IMR-90 (cell line): Measurements from ENCODE around the gene RGN. TPM values are rescaled to one million over a fixed set of nuclear protein-coding genes. Genes with fewer than 3 reads are reported as not detected.
A peak's percentile ranks its signal among the peaks of the same experiment; 100 is the strongest.

ENCODE experiments used
- ATAC-seq: fragments of 200-7000 bp; cut with Tn5 transposase; 2 replicates; pipeline ENCODE4 v1.9.1; 2020; ENCODE audit warnings: low read depth, mild to moderate bottlenecking, moderate library complexity
- BruUV-seq: library from RNA; stranded (reverse); fragments of 400-500 nt; replicated peaks from 2 replicates; lab custom pipeline; 2021; lab: Mats Ljungman, UMichigan
- CTCF ChIA-PET: fragments of 300-600 bp; formaldehyde crosslinking; extraction: SDS; loops from one replicate; lab custom pipeline; 2021; ENCODE audit warnings: antibody characterized with exemption; lab: Yijun Ruan, JAX
- POLR2A ChIA-PET: fragments of 300-600 bp; sonication (Branson Sonifier 250); formaldehyde crosslinking; loops from one replicate; lab custom pipeline; 2022; ENCODE audit warnings: antibody characterized with exemption; ENCODE audit not compliant: unreplicated experiment; lab: Charles Lee
- DNase-seq: peaks from one replicate; pipeline ENCODE4 v3.0.0; 2013
- H2AFZ ChIP-seq: replicated peaks from 2 replicates; pipeline ENCODE3; 2013; ENCODE audit warnings: low read length, mild to moderate bottlenecking; ENCODE audit not compliant: poor library complexity
- H2AK5ac ChIP-seq: 2 replicates; pipeline ENCODE4 v1.6.1; 2013; ENCODE audit warnings: low read depth, low read length, inconsistent platforms
- H2AK9ac ChIP-seq: replicated peaks from 2 replicates; pipeline ENCODE3; 2013; ENCODE audit warnings: mild to moderate bottlenecking, low read depth, low read length, moderate library complexity; ENCODE audit not compliant: poor library complexity
- H2BK120ac ChIP-seq: 2 replicates; pipeline ENCODE4 v1.6.1; 2013; ENCODE audit warnings: low read depth, low read length, inconsistent platforms
- H2BK15ac ChIP-seq: 3 replicates; pipeline ENCODE4 v1.6.1; 2013; ENCODE audit warnings: low read depth, low read length, inconsistent platforms
- H2BK20ac ChIP-seq: 2 replicates; pipeline ENCODE4 v1.6.1; 2013; ENCODE audit warnings: low read depth, mild to moderate bottlenecking, inconsistent platforms, low read length, moderate library complexity
- H2BK5ac ChIP-seq: 2 replicates; pipeline ENCODE4 v1.6.1; 2013; ENCODE audit warnings: mild to moderate bottlenecking, low read depth, low read length, inconsistent platforms; ENCODE audit not compliant: poor library complexity, severe bottlenecking
- H3K14ac ChIP-seq: replicated peaks from 2 replicates; pipeline ENCODE4 v1.6.1; 2013; ENCODE audit warnings: low read depth, low read length, inconsistent platforms
- H3K18ac ChIP-seq: 2 replicates; pipeline ENCODE4 v1.6.1; 2013; ENCODE audit warnings: low read depth, low read length, control low read depth
- H3K23ac ChIP-seq: 2 replicates; pipeline ENCODE4 v1.6.1; 2013; ENCODE audit warnings: low read depth, low read length, inconsistent platforms
- H3K27ac ChIP-seq: 2 replicates; pipeline ENCODE4 v1.5.1; 2013; ENCODE audit warnings: mild to moderate bottlenecking, control low read depth, low read length; ENCODE audit not compliant: insufficient read depth
- H3K27me3 ChIP-seq: 2 replicates; pipeline ENCODE4 v1.6.1; 2013; ENCODE audit warnings: low read length; ENCODE audit not compliant: control insufficient read depth, insufficient read depth
- H3K36me3 ChIP-seq: 2 replicates; pipeline ENCODE4 v1.6.1; 2013; ENCODE audit warnings: low read length, mixed read lengths; ENCODE audit not compliant: control insufficient read depth, insufficient read depth
- H3K4ac ChIP-seq: 2 replicates; pipeline ENCODE4 v1.6.1; 2013; ENCODE audit warnings: low read depth, low read length, inconsistent platforms
- H3K4me1 ChIP-seq: 2 replicates; pipeline ENCODE4 v1.6.1; 2013; ENCODE audit warnings: low read length, mixed read lengths; ENCODE audit not compliant: control insufficient read depth, insufficient read depth
- H3K4me2 ChIP-seq: 2 replicates; pipeline ENCODE4 v1.6.1; 2013; ENCODE audit warnings: low read depth, mild to moderate bottlenecking, control low read depth, low read length, moderate library complexity
- H3K4me3 ChIP-seq: 2 replicates; pipeline ENCODE4 v1.5.1; 2013; ENCODE audit warnings: low read depth, mild to moderate bottlenecking, control low read depth, low read length, moderate library complexity; ENCODE audit not compliant: insufficient read depth
- H3K56ac ChIP-seq: 2 replicates; pipeline ENCODE4 v1.6.1; 2013; ENCODE audit warnings: low read length, inconsistent platforms; ENCODE audit not compliant: insufficient read depth; ENCODE audit errors: extremely low read depth
- H3K79me1 ChIP-seq, 2 experiments: 2 replicates each; pipeline ENCODE4 v1.6.1; 2013; ENCODE audit warnings: low read length in 2 of 2, inconsistent platforms in 1 of 2, low read depth in 1 of 2
- H3K9ac ChIP-seq: 2 replicates; pipeline ENCODE4 v1.6.1; 2013; ENCODE audit warnings: low read depth, low read length, control low read depth
- H3K9me1 ChIP-seq: 2 replicates; pipeline ENCODE4 v1.6.1; 2013; ENCODE audit warnings: low read length, inconsistent platforms; ENCODE audit not compliant: insufficient read depth
- H3K9me3 ChIP-seq: 2 replicates; pipeline ENCODE4 v1.6.1; 2013; ENCODE audit warnings: low read length; ENCODE audit not compliant: control insufficient read depth, insufficient read depth
- H4K20me1 ChIP-seq: 2 replicates; pipeline ENCODE4 v1.6.1; 2013; ENCODE audit warnings: low read length, inconsistent platforms; ENCODE audit not compliant: insufficient read depth
- H4K5ac ChIP-seq: 2 replicates; pipeline ENCODE4 v1.6.1; 2013; ENCODE audit warnings: mild to moderate bottlenecking, low read depth, low read length, control low read depth
- H4K8ac ChIP-seq, 2 experiments: 2 replicates each; pipeline ENCODE4 v1.6.1; 2013; ENCODE audit warnings: low read depth in 2 of 2, low read length in 2 of 2, control low read depth in 1 of 2, inconsistent platforms in 1 of 2
- H4K91ac ChIP-seq: 2 replicates; pipeline ENCODE4 v1.6.1; 2013; ENCODE audit warnings: low read depth, low read length, inconsistent platforms; ENCODE audit not compliant: insufficient read depth
- BHLHE40 ChIP-seq: fragments of 150-350 bp; IDR thresholded peaks from 2 replicates; pipeline ENCODE4 v1.6.1; 2016; ENCODE audit warnings: mild to moderate bottlenecking, low read depth, low read length
- CEBPB ChIP-seq: IDR thresholded peaks from 2 replicates; pipeline ENCODE4 v1.6.1; 2012; ENCODE audit warnings: low read depth, low read length, improper control_type of control experiment
- CHD1 ChIP-seq: IDR thresholded peaks from 2 replicates; pipeline ENCODE4 v1.6.1; 2012; ENCODE audit warnings: low read depth, low read length, improper control_type of control experiment
- CTCF ChIP-seq: conservative IDR thresholded peaks from 2 replicates; pipeline ENCODE4 v1.5.1; 2012; ENCODE audit warnings: mild to moderate bottlenecking, low read depth, low read length, improper control_type of control experiment
- FOS ChIP-seq: fragments of 150-350 bp; IDR thresholded peaks from 2 replicates; pipeline ENCODE4 v1.6.1; 2016; ENCODE audit warnings: low read depth, low read length
- MAFK ChIP-seq: IDR thresholded peaks from 2 replicates; pipeline ENCODE4 v1.6.1; 2012; ENCODE audit warnings: low read depth, low read length, improper control_type of control experiment
- MAZ ChIP-seq: IDR thresholded peaks from 2 replicates; pipeline ENCODE4 v1.6.1; 2012; ENCODE audit warnings: low read depth, mild to moderate bottlenecking, low read length, improper control_type of control experiment, moderate library complexity, borderline replicate concordance
- MXI1 ChIP-seq: IDR thresholded peaks from 2 replicates; pipeline ENCODE4 v1.6.1; 2012; ENCODE audit warnings: low read depth, mild to moderate bottlenecking, low read length, moderate library complexity, borderline replicate concordance
- NFE2L2 ChIP-seq: fragments of 150-350 bp; IDR thresholded peaks from 2 replicates; pipeline ENCODE4 v1.6.1; 2016; ENCODE audit warnings: low read depth, mild to moderate bottlenecking, low read length
- POLR2A ChIP-seq: IDR thresholded peaks from 2 replicates; pipeline ENCODE4 v1.6.1; 2012; ENCODE audit warnings: mild to moderate bottlenecking, low read depth, low read length
- RAD21 ChIP-seq: IDR thresholded peaks from 2 replicates; pipeline ENCODE4 v1.6.1; 2012; ENCODE audit warnings: low read length, improper control_type of control experiment
- RCOR1 ChIP-seq: IDR thresholded peaks from 2 replicates; pipeline ENCODE4 v1.6.1; 2012; ENCODE audit warnings: mild to moderate bottlenecking, low read length, improper control_type of control experiment; ENCODE audit not compliant: insufficient replicate concordance
- RFX5 ChIP-seq: IDR thresholded peaks from 2 replicates; pipeline ENCODE4 v1.8.0; 2012; ENCODE audit warnings: low read depth, mild to moderate bottlenecking, low read length, moderate library complexity
- SMC3 ChIP-seq: fragments of 150-350 bp; IDR thresholded peaks from 2 replicates; pipeline ENCODE4 v1.6.1; 2016; ENCODE audit warnings: low read depth, mild to moderate bottlenecking, antibody characterized with exemption, low read length, moderate library complexity
- USF2 ChIP-seq: fragments of 150-350 bp; IDR thresholded peaks from 2 replicates; pipeline ENCODE4 v1.6.1; 2017; ENCODE audit warnings: mild to moderate bottlenecking, antibody characterized with exemption, low read length, low read depth
- WGBS, 2 experiments: methylation state at CpG; one replicate each; pipeline versions ENCODE4 v1.1.5 to v1.1.7; 2013; ENCODE audit warnings: missing lambda C conversion rate in 2 of 2; ENCODE audit not compliant: insufficient read length in 1 of 2; ENCODE audit errors: extremely low coverage in 2 of 2; 5-methylcytosine and 5-hydroxymethylcytosine counted together
- dilution Hi-C: fragments of 300-500 bp; cut with HindIII; formaldehyde crosslinking; loops from one replicate; pipeline ENCODE4 v1.14.3; 2018; ENCODE audit warnings: low sequenced_read_pairs; ENCODE audit not compliant: unreplicated experiment
- in situ Hi-C: fragments of 300-500 bp; cut with MboI; formaldehyde crosslinking; loops from 3 replicates; pipeline ENCODE4 v1.14.3; 2019; ENCODE audit warnings: low sequenced_read_pairs, inconsistent platforms, mixed read lengths
- intact Hi-C: fragments of 100-400 bp; cut with micrococcal nuclease; formaldehyde crosslinking; loops from 2 replicates; pipeline ENCODE4 v1.10.0; 2022
- polyA plus RNA-seq, 3 experiments: library from polyadenylated mRNA; depleted of rRNA; stranded (reverse); fragments of >200 nt; gene quantifications; 2 replicates each; pipeline ENCODE4 v1.2.3, GENCODE V29; 2012; ENCODE audit warnings: low replicate concordance in 1 of 3
- total RNA-seq: library from RNA; depleted of rRNA; stranded (reverse); fragments of >200 nt; gene quantifications from 2 replicates; pipeline ENCODE4 v1.2.3, GENCODE V29; 2012
- TF ChIP-seq, protein P1 (sequence below): fragments of 150-350 bp; IDR thresholded peaks from 2 replicates; pipeline ENCODE4 v1.6.1; 2016; ENCODE audit warnings: low read depth, mild to moderate bottlenecking, low read length, moderate library complexity, borderline replicate concordance

Gene RGN
- total and polyA plus RNA-seq, 2 of the 4 experiments (the other 2 are of a cell fraction): 0.18 to 0.26 TPM

DNA sequence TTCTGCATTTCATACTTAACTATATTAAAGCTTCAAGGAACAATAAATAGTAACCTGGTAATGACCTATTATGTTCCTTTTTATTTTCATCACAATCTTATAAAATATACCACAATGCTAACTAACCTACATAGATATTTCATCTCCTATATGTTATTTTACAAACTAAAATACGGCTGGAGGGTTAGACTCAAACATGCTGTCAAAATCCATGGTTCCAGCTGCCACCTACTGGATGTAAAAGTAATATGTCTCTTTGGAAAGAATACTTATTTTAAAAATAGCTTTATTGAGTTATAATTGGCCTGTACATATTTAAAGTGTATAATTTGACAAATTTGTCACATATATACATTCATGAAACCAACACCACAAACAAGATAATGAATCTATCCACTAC is 15.0 kb downstream of the RGN start:
- no peaks in the 10 kb centered on the region for H3K4me1 ChIP-seq
- no peak overlapping the region for H3K18ac ChIP-seq
- POLR2A ChIA-PET: no interaction called here
- H3K9me3 ChIP-seq: no peaks in the 10 kb centered on the region
- no CpG with 5 or more reads among the region's 1 CpG for WGBS, 2 experiments
- no peak overlapping the region for H4K91ac ChIP-seq
- no peak overlapping the region for H3K4me3 ChIP-seq
- no peak overlapping the region for H2AFZ ChIP-seq
- no peak overlapping the region for H3K56ac ChIP-seq
- no peak overlapping the region for H2AK5ac ChIP-seq
- no peaks in the 10 kb centered on the region for H3K79me1 ChIP-seq
- peak; percentile 42 for TF ChIP-seq SMC3
- TF ChIP-seq MAFK: no peak
- TF ChIP-seq NFE2L2: no peak
- TF ChIP-seq FOS: no peak
- TF ChIP-seq RFX5: no peak
- no peak for TF ChIP-seq MAZ
- no peak for TF ChIP-seq CEBPB
- no peak for TF ChIP-seq USF2
- TF ChIP-seq RAD21: peak; percentile 61
- no peak for TF ChIP-seq CHD1
- TF ChIP-seq, protein P1, sequence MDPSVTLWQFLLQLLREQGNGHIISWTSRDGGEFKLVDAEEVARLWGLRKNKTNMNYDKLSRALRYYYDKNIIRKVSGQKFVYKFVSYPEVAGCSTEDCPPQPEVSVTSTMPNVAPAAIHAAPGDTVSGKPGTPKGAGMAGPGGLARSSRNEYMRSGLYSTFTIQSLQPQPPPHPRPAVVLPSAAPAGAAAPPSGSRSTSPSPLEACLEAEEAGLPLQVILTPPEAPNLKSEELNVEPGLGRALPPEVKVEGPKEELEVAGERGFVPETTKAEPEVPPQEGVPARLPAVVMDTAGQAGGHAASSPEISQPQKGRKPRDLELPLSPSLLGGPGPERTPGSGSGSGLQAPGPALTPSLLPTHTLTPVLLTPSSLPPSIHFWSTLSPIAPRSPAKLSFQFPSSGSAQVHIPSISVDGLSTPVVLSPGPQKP: no peak
- TF ChIP-seq RCOR1: no peak
- no peak for TF ChIP-seq MXI1
- no peak for TF ChIP-seq BHLHE40
- TF ChIP-seq POLR2A: no peak
- TF ChIP-seq CTCF: peak; percentile 55
- no peak overlapping the region for H2BK5ac ChIP-seq
- no peak overlapping the region for H4K8ac ChIP-seq
- BruUV-seq: no TSS peak
- H3K9ac ChIP-seq: no peak overlapping the region
- no peak overlapping the region for H3K4ac ChIP-seq
- H3K4me2 ChIP-seq: no peak overlapping the region
- no peak overlapping the region for H2BK120ac ChIP-seq
- dilution Hi-C loops: no loop called here
- H3K36me3 ChIP-seq: no peaks in the 10 kb centered on the region
- H4K20me1 ChIP-seq: no peaks in the 10 kb centered on the region
- H3K27me3 ChIP-seq: peaks cover 11% of the 10 kb centered on the region
- CTCF ChIA-PET: interaction anchor here (0.6 to 1.5 kb wide), 8 partner anchors 8 to 290 kb away, joined by 3 to 6 read pairs (median 4); no protein-coding TSS in a partner anchor
- no peak overlapping the region for H2AK9ac ChIP-seq
- H3K23ac ChIP-seq: no peak overlapping the region
- no peak overlapping the region for H2BK20ac ChIP-seq
- H3K9me1 ChIP-seq: no peaks in the 10 kb centered on the region
- ATAC-seq (peak; percentile 65), DNase-seq (peak; percentile 55)
- H3K27ac ChIP-seq: no peak overlapping the region
- no peak overlapping the region for H2BK15ac ChIP-seq
- no peak overlapping the region for H3K14ac ChIP-seq
- intact Hi-C loops: loop anchor here (1.0 to 10.0 kb wide), 4 partner anchors 61 to 538 kb away; partner anchors contain the start of gene SLC9A7
- in situ Hi-C loops: no loop called here
- no peak overlapping the region for H4K5ac ChIP-seq
